Esophagus squamous epithelium (tissue), 5 donors: ENCODE measurements around the gene SETD1A. TPM values are rescaled to one million over a fixed set of nuclear protein-coding genes. Genes with fewer than 3 reads are reported as not detected.

Experiments used
- DNase-seq: peaks from one replicate; lab custom pipeline; 2025; lab: John Stamatoyannopoulos, UW
- H3K27ac ChIP-seq, 4 donors: fragments of 200-600 bp; sonication (generic); one replicate each; pipeline ENCODE4 v1.5.1; 2016 to 2019; ENCODE audit warnings: mild to moderate bottlenecking in 1 of 4
- H3K27me3 ChIP-seq, 4 donors: fragments of 200-600 bp; sonication (generic); 1 replicate in 3 of 4; 2 replicates in 1 of 4; pipeline versions ENCODE4 v1.5.1 to v1.6.0; 2017 to 2021; ENCODE audit warnings: antibody characterized with exemption in 1 of 4
- H3K36me3 ChIP-seq, 3 donors: fragments of 200-600 bp; sonication (generic); one replicate each; pipeline ENCODE4 v1.5.1; 2016 to 2019
- H3K4me1 ChIP-seq, 3 donors: fragments of 200-600 bp; sonication (generic); one replicate each; pipeline ENCODE4 v1.5.1; 2017 to 2019
- H3K4me3 ChIP-seq, 4 donors: fragments of 200-600 bp; sonication (generic); 1 replicate in 3 of 4; 2 replicates in 1 of 4; pipeline ENCODE4 v1.5.1; 2016 to 2019; ENCODE audit warnings: mild to moderate bottlenecking in 2 of 4, moderate library complexity in 1 of 4
- H3K9me3 ChIP-seq, 3 donors: fragments of 200-600 bp; sonication (generic); one replicate each; pipeline ENCODE4 v1.5.1; 2016 to 2019
- CTCF ChIP-seq, 6 experiments: fragments of 450-650 bp in 4 of 6; fragments of 200-600 bp in 2 of 6; sonication (generic) in 2 of 6; IDR thresholded peaks; one replicate each; pipeline ENCODE4 v1.5.1; 2016 to 2019; ENCODE audit warnings: antibody characterized with exemption in 6 of 6, mild to moderate bottlenecking in 4 of 6, moderate library complexity in 4 of 6
- POLR2A ChIP-seq, 4 donors: fragments of 450-650 bp; IDR thresholded peaks; one replicate each; pipeline ENCODE4 v1.6.1; 2017; ENCODE audit warnings: antibody characterized with exemption in 4 of 4, mild to moderate bottlenecking in 4 of 4, moderate library complexity in 3 of 4
- WGBS, 2 donors: methylation state at CpG; one replicate each; pipeline ENCODE4 v1.1.5; 2018; 5-methylcytosine and 5-hydroxymethylcytosine counted together
- intact Hi-C: fragments of 100-400 bp; cut with DNase I; formaldehyde crosslinking; loops from one replicate; pipeline ENCODE4 v1.15.0; 2022
- total RNA-seq, 4 donors: library from RNA; depleted of rRNA; stranded (reverse); fragments of >200 nt; gene quantifications; one replicate each; pipeline ENCODE4 v1.1.0, GENCODE V29; 2016
- donor health status: DM: yes; HTN: yes; CAD: no.

SETD1A gene
- total RNA-seq, 4 donors from 2014 or later, result 3.5 to 8.0 (median 5.4) TPM

GRCh38 chr16:30992931-30993816, 35.6 kb downstream of the SETD1A start:
- H3K36me3 ChIP-seq, result peaks cover 0 to 4% (median 0%) of the 10 kb centered on the region in 3 donors
- no peak for DNase-seq
- H3K4me3 ChIP-seq, result no peak overlapping the region
- intact Hi-C loops, result no loop called here
- TF ChIP-seq POLR2A (IDR thresholded peaks at IDR 0.05) (no peak), CTCF (IDR thresholded peaks at IDR 0.05) (no peak)
- 72 to 78% methylated on average over 21 of the region's 29 CpGs for WGBS, 2 donors
- no peak overlapping the region for H3K27ac ChIP-seq
- peaks cover 14 to 22% (median 15%) of the 10 kb centered on the region in 3 donors for H3K4me1 ChIP-seq
- no peaks in the 10 kb centered on the region for H3K27me3 ChIP-seq
- no peaks in the 10 kb centered on the region for H3K9me3 ChIP-seq

GRCh38 chr16:30995927-30996323, 38.4 kb downstream of the SETD1A start:
- H3K36me3 ChIP-seq, result no peaks in the 10 kb centered on the region
- H3K27ac ChIP-seq, result peak overlapping the region; percentile 76 to 94 (median 84)
- no peak for TF ChIP-seq POLR2A (IDR thresholded peaks at IDR 0.05)
- no peak for TF ChIP-seq CTCF (IDR thresholded peaks at IDR 0.05)
- DNase-seq, result no peak
- no peaks in the 10 kb centered on the region for H3K27me3 ChIP-seq
- peak overlapping the region in 2 of 4 donors; percentile 59 to 83 for H3K4me3 ChIP-seq
- H3K9me3 ChIP-seq, result no peaks in the 10 kb centered on the region
- intact Hi-C loops, result loop anchor here (5.0 kb wide), 1 partner anchor 41 kb away; no protein-coding TSS in a partner anchor
- peaks cover 16 to 47% (median 26%) of the 10 kb centered on the region in 3 donors for H3K4me1 ChIP-seq
- WGBS, 2 donors, result 65 to 71% methylated on average over 11 of the region's 11 CpGs

GRCh38 chr16:30996324-30996984, 38.9 kb downstream of the SETD1A start:
- Histone ChIP-seq H3K27ac (peak overlapping the region; percentile 76 to 94 (median 84)), H3K4me3 (peak overlapping the region; percentile 38 to 83 (median 58)), H3K4me1 (peaks cover 18 to 52% (median 29%) of the 10 kb centered on the region in 3 donors), H3K36me3 (no peaks in the 10 kb centered on the region), H3K27me3 (no peaks in the 10 kb centered on the region), H3K9me3 (no peaks in the 10 kb centered on the region)
- intact Hi-C loops, result loop anchor here (5.0 kb wide), 1 partner anchor 41 kb away; no protein-coding TSS in a partner anchor
- no peak for DNase-seq
- TF ChIP-seq CTCF (IDR thresholded peaks at IDR 0.05) (no peak), POLR2A (IDR thresholded peaks at IDR 0.05) (no peak)
- WGBS, 2 donors, result 14 to 23% methylated on average over 8 to 10 of the region's 23 CpGs

GRCh38 chr16:30996985-30997724, 39.6 kb downstream of the SETD1A start:
- no peaks in the 10 kb centered on the region for H3K36me3 ChIP-seq
- no peak for DNase-seq
- intact Hi-C loops, result loop anchor here (5.0 kb wide), 1 partner anchor 40 kb away; no protein-coding TSS in a partner anchor
- peak overlapping the region; percentile 38 to 83 (median 58) for H3K4me3 ChIP-seq
- H3K27me3 ChIP-seq, result no peaks in the 10 kb centered on the region
- no peaks in the 10 kb centered on the region for H3K9me3 ChIP-seq
- peak overlapping the region; percentile 76 to 94 (median 84) for H3K27ac ChIP-seq
- peaks cover 22 to 59% (median 33%) of the 10 kb centered on the region in 3 donors for H3K4me1 ChIP-seq
- TF ChIP-seq POLR2A (IDR thresholded peaks at IDR 0.05) (peak in 2 of 4 donors; percentile 54 to 76), CTCF (IDR thresholded peaks at IDR 0.05) (no peak)
- WGBS, 2 donors, result 2 to 5% methylated on average over 9 to 14 of the region's 60 CpGs
